GM19023 (cell line): ENCODE measurements around the gene S100A9.
"Not testable (repeated sequence)": the region's sequence is repeated elsewhere in the genome, so short reads cannot be mapped to it uniquely, and the experiment has no call there.

Experiments
- ATAC-seq: cut with Tn5 transposase; IDR thresholded peaks from one replicate; pipeline ENCODE4 v1.9.1; 2021; ENCODE audit warnings: mild to moderate bottlenecking, moderate library complexity; ENCODE audit not compliant: unreplicated experiment

S100A9 gene

DNA sequence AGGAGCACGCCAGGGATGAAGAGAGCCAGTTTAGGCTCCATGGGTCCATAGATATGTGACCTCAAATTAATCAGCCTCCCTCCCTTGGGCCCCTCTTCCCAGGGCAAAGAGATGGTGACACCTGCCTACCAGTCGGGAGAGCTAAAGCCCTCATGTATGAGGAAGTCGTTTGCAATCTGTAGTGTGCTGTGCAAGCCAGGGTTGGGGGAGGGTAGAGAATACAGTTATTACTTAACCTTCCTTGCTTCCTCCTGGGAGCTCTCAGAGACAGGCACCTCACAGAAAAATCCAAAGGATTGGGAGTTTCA is 13.0 kb upstream of the S100A9 start:
- ATAC-seq, result no peak

- ATAC-seq, result peak; percentile 34
Measured at GRCh38 chr1:153345187-153346076, 12.2 kb upstream of the S100A9 start.

GRCh38 chr1:153346077-153346723 is 11.5 kb upstream of the S100A9 start:
- no peak for ATAC-seq

DNA sequence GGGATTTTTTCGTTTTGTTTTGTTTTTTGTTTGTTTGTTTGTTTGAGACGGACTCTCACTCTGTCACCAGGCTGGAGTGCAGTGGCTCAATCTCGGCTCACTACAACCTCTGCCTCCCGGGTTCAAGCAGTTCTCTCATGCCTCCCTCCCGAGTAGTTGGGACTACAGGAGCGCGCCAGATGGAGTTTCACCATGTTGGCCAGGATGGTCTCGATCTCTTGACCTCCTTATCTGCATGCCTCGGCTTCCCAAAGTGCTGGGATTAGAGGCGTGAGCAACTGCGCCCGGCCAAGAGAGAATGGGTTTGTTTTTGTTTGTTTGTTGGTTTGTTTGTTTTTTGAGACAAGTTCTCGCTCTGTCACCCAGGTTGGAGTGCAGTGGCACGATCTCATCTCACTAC is 10.6 kb upstream of the S100A9 start:
- ATAC-seq, result not testable (repeated sequence)

- no peak for ATAC-seq
Measured at GRCh38 chr1:153347856-153348255, 9.8 kb upstream of the S100A9 start.

- ATAC-seq, result no peak
Measured at GRCh38 chr1:153348511-153349362, 8.9 kb upstream of the S100A9 start, which contains the start of gene PGLYRP4. Gene PGLYRP4 (minus strand): TSS chr1:153348841. CDS start chr1:153347932, 909 bp downstream.

DNA sequence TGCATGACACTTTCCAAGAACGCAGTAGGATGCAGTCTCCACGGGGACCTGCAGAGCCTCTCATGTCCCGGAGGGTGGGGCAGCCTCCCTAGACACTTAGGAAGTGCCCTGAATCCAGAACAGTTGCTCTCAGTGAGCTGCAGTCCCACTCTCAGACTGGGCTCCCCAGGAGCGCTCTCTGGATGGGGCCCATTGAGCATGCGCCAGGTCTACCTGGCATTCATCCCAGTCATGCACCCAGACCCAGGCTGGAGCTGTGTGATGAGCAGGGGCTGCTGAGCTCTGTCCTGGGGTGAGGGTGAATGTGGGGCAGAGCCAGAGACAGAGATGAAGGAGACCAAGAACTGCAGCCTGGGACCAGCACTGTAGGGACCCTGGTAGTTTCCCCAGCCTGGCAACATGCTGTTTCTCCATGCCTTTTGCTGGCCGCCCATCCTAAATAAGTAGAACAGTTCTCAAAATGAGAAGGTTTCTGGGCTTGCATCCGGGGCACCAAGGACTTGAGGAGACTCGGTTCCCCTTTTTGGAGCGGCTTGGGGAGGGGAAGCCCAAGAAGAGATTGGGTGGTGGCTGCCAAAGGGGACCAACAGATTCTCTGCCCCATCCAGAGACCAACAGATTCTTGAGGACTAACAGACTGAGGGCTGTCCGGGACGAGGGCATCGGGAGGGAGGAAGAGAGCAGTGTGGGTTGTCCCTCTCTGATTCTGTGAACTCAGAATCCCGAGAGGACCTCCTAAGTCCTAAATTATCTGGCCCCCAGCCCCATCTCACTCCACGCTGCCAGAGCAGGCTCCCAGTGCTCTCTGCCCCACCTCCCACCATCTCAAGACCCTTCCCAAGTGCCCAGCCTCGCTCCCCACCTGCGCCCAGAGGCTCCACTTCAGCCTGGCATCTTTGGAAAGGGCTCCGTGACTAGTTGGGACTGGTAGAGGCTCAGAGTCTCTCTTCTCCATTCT is 8.0 kb upstream of the S100A9 start:
- ATAC-seq, result no peak

DNA sequence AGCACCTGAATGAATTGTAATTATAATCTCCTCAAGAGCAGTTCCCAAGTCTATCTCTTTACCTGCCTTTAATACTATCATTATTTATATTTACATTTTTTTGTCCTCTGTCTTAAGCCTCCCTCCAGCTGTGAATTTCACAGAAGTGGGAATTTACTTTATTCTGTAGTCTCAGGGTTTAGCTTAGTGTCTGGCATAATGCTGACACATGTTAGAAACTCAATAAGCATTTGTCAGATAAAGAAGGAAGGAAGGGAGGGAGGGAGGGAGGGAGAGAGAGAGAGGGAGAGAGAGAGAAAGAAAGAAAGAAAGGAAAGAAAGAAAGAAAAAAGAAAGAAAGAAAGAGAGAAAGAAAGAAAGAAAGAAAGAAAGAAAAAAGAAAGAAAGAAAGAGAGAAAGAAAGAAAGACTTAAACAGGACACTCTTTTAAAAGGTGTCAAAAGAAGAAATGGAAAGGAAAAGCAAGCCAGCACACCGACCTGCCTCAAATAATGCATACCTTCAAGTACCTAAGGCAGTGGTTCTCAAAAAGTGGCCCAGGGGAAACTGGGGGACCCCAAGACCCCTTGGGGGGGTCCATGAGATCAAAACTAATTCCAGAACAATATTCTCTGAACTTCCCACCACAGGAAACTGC is 7.2 kb upstream of the S100A9 start:
- ATAC-seq, result no peak

- ATAC-seq, result peak; percentile 67
Measured at GRCh38 chr1:153352523-153352922, 5.1 kb upstream of the S100A9 start.

DNA sequence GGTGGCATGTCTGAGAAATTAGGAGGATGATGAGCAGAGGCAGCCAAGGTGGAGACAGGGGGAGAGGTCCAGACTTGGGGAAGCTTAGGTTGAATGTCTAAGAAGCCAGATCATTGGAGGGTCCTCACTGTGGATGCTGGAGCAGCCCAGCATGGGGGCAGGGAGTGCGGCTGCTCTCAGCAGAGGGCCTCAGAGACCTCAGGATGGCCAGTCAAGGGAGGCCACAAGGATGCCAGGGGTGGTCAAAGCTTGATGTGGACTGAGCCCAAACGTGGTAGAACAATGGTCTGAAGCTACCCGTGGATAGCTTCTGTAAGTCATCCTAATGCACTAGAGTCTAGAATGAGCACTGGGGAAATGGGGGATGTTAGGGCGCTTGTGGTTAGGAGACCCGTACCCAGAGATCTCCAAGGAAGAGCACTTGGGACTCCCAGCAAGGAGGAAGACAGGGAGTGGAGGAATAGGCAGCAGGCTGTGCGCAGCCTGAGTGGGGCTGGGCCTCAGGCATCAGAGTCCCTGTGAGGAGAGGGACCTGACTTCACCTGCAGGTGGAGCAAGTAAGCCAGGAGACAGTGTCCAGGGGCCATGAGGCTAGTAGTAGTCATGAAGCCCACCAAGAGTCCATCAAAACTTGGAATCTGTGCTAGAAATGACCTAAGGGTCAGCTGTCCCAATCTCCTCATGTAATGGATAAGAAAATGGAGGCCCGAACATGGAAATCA is 4.3 kb upstream of the S100A9 start:
- no peak for ATAC-seq

DNA sequence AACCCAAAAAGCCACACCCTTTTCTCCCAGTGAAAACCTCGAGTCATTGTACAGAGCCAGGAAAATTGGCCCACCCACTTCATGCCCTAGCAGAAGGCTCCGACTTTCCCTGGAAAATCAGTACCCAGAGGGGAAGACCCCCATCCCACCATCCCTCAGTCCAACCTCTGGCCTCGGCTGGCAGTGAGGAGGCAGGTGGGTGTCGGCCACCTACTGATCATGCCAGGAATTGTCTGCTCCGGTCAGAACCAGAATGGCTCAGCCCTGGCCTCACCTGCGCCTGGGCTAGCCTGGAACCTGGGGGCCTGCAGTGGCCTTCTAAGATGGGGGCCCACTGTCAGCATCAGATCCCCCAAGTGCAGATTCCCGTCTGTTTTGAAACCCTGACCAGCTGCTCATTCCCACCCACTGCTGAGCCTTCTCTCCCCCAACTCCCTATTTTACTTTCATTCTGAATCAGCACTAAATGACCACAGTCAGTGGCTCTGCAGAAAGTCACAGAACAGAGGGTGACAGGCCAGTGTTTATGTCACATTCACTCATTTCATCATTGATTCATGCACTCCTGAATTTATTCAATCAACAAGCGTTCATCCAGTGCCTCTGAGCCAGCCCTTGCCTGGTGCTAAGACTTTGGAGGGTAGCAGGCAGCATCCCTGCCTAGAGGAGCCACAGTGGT is 3.0 kb upstream of the S100A9 start:
- ATAC-seq, result no peak

DNA sequence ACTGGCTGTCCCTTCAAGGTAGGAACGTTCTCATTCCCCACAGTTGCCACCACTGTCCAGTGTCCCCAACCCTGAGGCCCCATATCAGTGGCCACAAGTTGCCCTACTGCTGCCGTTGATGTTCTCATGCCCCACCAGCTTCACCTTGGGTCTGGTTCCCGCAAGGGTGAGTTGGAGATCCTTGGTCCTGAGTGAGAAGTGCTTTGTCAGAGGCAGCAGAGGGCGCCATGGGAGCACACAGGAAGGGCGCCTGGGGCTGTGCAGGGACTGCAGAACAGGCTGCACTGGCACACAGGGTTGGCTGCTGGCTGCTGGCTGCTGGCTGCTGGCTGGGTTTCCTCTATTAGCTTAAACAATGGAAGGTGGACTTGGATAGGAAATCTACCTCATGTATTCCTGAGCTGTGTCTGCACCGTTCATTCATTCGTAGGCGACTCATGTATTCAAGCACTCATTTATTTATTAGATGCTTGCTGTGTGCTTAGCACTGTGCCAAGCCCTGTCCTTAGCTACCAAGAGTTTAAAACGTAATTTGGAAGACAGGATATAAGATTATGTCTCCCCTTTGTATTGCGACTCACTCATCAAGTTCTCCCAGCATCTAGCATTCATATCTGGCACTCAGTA is 2.1 kb upstream of the S100A9 start:
- ATAC-seq, result no peak

GRCh38 chr1:153356392-153357075 is 1.1 kb upstream of the S100A9 start:
- no peak for ATAC-seq

DNA sequence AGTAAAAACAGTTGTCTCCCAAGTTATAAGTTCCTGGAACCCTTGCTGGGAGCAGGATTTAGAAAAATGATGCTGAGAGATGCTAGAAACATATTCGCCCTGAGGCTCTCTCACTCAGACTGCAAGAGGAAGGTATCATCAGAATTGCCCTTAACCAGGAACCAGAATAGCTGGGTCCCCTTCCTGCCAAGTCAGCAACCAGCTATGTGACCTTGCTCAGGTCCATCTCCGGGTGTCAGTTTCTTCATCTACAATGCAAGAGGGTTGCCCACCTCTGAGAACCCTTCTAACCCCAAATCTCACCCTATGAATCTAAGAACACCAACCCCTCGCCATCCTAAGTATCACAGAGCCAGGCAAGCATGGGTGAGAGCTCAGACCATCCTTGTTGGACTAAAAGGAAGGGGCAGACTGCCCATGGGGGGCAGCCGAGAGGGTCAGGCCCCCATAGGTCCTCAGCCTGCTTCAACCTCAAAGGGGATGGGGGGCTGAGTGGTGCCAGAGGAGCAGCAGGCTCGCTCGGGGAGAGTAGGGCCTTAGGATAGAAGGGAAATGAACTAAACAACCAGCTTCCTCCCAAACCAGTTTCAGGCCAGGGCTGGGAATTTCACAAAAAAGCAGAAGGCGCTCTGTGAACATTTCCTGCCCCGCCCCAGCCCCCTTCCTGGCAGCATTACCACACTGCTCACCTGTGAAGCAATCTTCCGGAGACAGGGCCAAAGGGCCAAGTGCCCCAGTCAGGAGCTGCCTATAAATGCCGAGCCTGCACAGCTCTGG is 390 bp upstream of the S100A9 start:
- ATAC-seq, result no peak

DNA sequence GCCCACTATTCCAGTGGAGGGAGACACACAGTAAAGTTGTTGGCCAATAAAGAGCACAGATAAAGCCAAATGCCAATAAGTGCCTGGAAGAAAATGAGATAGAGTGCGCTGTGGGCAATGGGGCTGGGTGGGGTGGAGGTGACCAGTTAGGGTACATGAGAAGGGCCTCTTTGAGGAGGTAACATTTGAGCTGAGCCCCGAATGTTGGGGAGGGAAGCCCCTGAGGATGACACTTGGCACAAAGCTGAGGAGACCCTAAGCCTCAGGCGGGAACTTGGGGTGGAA is 979 bp downstream of the S100A9 start:
- no peak for ATAC-seq

DNA sequence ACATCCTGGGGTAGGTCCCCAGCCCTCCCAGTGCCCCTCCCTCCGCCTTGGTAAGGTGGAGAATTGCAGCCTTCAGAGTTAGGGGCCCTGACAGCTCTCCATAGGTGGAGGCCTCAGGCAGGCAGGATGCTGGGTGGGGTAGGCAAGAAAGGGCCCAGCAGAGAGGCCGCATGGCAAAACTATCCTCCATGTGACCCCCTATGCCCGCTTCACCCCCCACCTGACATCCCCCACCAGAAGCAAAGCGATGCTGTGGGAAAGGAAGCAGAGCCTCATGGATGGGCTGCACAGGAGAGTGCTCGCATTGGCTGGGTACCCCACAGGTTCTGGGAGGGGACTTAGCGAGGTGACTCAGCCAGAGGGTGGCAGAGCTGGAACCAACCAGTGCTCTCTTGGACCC is 1.6 kb downstream of the S100A9 start:
- no peak for ATAC-seq

DNA sequence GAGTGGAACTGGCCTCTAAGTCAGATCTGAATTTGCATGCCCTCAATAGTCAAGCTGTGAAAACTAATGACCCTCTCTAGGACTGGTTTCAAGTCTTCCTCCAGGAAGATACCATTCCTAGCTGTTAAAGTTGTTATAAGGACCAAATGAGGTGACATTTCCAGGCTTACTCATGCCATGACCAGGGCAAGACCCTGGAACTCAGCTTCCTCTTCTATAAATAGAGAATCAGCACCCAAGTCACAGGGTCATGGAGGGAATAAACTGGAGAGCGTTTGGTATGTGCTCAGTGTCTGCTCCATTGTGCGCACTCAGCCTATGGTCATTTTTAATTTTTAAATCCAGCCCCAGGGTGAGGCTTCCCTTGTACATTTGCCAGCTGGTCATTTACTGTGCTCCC is 2.5 kb downstream of the S100A9 start:
- ATAC-seq, result no peak
